ENCODE results near the gene HUNK.
"Not testable (repeated sequence)": the region's sequence is repeated elsewhere in the genome, so short reads cannot be mapped to it uniquely, and the experiment has no call there.

HUNK gene

GRCh38 chr21:31872452-31873274, at the start of gene HUNK:
TSS of gene HUNK (plus strand) at chr21:31873020. CDS start at chr21:31873675, 655 bp downstream.
- DNase-seq: no peak

- DNase-seq: no peak
Observed at GRCh38 chr21:31829736-31830472, 42.9 kb upstream of the HUNK start.

GRCh38 chr21:31830701-31831100, 42.1 kb upstream of the HUNK start:
- DNase-seq: no peak

DNA sequence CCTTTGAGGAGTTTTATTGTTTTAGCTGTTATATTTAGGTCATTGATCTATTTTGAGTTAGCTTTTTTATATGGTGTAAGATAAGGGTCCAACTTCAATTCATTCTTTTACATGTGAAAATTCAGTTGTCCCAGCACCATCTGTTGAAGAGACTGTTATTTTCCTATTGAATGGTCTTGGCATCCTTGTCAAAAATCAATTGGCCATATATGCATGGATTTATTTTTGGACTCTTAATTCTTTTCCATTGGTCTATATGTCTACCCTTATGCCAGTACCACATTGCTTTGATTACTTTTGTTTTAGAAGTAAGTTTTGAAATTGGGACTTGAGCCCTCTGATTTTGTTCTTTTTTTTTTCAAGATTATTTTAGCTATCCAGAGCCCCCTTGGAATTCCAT, 35.8 kb upstream of the HUNK start:
- no peak for DNase-seq

GRCh38 chr21:31837618-31838390, 35.0 kb upstream of the HUNK start:
- DNase-seq: no peak

GRCh38 chr21:31838586-31839355, 34.0 kb upstream of the HUNK start:
- no peak for DNase-seq

- no peak for DNase-seq
Observed at GRCh38 chr21:31844206-31844605, 28.6 kb upstream of the HUNK start.

DNA sequence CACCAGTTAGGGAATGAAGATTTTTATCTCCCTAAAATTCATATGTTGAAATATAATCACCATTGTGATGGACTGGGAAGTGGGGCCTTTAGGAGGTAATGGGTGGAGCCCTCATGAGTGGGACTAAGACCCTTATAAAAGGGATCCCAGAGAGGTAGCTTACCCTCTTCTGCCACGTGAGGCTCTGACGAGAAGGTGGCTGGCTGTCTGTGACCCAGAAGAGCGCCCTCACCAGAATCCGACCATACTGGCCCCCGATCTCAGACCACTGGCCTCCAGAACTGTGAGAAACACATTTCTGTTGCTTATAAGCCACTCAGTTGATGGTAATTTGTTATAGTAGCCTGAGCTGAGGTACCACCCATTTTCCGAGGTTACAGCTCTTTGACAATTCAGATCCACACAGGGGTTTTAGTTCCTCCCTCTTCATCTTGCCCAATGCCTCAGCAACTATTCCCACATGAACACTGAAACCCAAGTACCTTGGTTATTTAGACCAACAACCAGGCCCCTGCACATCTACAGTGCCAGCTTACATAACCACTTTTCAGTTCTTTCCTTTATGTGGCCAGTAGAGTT, 27.6 kb upstream of the HUNK start:
- DNase-seq: no peak

GRCh38 chr21:31846690-31847089, 26.1 kb upstream of the HUNK start:
- DNase-seq: no peak

DNA sequence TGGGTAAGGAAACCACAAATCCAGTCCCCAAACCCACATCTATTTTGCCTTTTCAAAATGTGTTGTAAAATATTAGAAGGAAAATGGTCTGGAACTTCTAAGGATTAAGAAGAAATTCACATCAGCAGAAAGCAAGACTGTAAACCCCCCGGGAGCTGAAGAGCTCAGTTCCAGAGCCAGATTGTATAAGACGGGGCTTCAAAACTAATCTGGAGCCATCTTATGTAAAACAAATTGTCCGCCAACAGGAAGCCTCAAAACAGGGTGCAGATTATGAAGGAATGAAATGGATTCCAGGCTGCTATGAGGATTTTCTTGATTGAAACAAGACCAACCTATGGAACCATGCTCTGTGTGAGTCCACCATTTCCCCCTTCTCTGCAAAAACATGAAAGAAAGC, 25.1 kb upstream of the HUNK start:
- DNase-seq: no peak

- DNase-seq: no peak
Observed at GRCh38 chr21:31848326-31848985, 24.4 kb upstream of the HUNK start.

DNA sequence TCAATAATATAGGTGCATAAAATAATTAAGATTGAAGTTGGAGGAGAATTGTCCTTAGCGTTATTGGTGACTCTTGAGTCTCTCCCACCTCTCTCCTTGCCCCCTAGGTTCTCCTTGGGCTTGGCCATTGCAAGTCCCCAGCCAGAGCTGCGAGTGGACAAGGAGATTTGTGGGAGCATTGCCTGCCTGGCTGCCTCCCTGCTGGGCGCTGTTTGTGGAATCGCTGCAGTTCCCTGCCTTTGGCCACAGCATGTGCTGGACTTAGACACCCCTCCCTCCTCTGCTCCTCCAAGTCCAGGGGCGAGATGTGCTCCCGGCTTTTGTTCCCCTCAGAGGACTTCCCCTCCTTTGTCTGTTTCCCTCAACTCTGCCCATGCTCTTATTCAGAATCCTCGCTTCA, 21.9 kb upstream of the HUNK start:
- no peak for DNase-seq

DNA sequence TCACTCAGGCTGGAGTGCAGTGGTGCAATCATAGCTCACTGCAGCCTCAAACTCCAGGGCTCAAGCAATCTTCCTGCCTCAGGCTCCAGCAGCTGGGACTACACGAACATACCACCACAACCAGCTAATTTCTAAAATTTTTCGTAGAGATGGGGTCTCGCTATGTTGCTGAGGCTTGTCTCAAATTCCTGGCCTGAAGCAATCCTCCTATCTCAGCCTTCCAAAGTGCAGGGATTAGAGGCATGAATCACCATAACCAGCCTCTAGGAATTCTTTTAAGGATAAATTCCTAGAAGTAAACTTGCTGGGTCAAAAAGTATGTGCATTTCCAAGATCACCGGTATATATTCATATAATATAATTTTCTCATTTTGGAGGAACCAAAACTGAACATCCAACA, 17.6 kb upstream of the HUNK start:
- DNase-seq: no peak

GRCh38 chr21:31857096-31857495, 15.7 kb upstream of the HUNK start:
- no peak for DNase-seq

DNA sequence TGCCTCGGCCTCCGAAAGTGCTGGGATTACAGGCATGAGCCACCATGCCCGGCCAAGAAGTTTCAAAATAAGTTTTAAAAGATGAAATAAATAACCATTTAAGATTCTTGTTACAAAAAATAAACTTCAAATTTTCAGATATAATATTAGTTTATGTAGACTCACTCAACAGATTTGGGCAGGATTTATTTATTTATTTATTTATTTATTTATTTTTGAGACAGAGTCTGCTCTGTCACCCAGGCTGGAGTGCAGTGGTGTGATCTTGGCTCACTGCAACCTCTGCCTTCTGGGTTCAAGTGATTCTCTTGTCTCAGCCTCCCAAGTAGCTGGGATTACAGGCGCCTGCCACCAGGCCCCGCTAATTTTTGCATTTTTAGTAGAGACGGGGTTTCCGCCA, 15.2 kb upstream of the HUNK start:
- DNase-seq: not testable (repeated sequence)

DNA sequence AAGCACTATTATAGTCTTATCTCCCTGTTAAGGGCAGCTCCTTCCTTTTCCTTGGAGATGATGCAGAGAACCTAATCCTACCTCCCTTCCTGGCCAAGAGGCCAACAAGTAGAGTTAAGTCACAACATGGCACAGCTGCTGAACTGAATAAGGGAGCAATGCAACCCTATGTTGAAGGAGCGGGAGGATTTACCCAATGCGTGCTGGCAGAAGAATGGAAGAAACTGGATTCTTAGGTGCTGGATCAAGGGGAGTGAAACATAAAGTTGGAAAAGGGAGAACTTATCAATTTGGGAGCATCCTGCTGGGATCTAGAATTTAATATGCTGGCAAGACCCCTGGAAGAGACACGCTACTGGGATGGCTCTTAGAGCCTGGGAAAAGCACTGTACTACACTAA, 12.0 kb upstream of the HUNK start:
- DNase-seq: no peak

DNA sequence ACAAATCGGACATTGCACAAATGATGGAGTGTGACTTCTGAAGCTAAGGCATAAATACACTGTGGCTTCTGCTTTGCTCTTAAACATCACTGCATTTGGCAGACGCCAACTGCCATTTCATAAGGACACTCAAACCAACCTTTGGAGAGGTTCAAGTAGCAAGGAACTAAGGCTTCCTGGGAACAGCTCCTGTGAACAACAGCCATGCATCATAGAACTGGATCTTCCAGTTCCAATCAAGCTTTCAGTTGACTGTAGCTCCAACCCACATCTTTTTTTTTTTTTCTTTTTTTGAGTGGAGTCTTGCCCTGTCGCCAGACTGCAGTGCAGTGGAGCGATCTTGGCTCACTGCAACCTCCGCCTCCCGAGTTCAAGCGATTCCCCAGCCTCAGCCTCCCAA, 10.7 kb upstream of the HUNK start:
- no peak for DNase-seq

DNA sequence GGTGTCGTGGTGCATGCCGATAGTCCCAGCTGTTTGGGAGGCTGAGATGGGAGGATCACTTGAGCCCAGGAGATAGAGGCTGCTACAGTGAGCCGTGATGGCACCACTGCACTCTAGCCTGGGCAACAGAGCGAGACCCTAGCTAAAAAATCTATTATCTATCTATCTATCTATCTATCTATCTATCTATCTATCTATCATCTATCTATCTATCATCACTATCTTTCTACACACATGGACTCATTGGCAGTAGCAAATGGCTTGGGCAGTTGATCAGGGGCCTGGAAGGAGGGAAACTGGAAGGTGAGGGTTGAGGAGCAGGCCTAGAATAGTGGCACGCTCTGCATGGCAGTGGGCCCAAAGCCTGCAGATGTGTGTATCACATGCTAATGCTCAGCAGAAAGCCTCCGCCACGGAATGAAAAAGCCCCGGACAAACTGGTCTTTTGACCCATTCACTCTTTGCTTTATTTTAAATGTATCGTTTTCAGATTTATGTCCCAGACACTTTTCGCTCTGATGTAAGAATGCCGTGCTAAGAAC, 7.3 kb upstream of the HUNK start:
- DNase-seq: no peak

GRCh38 chr21:31866077-31866511, 6.7 kb upstream of the HUNK start:
- DNase-seq: peak; percentile 80

DNA sequence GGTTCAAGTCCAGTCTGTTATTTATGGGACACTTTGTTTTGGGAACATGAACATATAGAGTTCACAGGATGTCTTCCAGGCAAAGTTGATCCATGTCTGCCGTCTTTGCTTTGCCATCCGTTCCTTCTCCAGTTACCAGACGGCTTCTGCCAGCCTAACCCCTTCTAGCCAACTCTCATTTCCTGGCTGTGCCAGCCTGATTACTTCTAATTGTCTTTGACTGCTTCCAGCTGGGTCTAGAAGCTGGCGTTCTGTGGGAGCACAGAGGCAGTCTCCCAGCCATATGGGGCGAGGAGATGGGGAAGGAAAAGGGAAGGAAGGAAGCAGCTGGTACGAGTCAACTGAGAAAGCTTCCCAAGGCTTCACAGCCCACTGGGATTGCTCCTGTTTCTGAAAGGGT, 3.1 kb upstream of the HUNK start:
- DNase-seq: no peak

- no peak for DNase-seq
Observed at GRCh38 chr21:31870472-31871193, 2.2 kb upstream of the HUNK start.

Data from NCI-H774 (cell line).